Middle frontal gyrus (tissue), 1 donor: Measurements from ENCODE around the gene DNAI1.

Experiments
- DNase-seq: peaks from one replicate; pipeline ENCODE4 v3.0.0-alpha.2; 2015; ENCODE audit warnings: low spot score; ENCODE audit errors: extremely low spot score

Gene DNAI1

DNA sequence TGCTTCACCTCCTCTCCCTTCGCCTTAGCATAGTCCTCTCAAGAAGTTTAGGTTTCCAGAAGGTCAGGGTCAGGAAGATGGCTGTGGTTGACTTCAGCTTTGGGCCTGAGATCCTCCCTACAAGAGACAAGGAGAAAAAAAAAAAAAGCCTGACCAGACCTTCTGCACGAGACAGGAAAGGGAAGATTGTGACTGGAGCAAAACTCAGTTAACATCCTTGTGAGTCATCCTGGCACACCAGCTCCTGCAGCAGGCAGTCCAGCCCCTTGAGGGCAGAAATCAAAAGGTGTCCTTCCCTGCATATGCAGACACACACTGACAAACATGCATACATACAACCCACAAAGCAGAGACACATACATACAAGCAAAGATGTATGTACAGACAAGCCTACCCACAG lies 82.2 kb downstream of the DNAI1 start:
- DNase-seq: no peak

DNA sequence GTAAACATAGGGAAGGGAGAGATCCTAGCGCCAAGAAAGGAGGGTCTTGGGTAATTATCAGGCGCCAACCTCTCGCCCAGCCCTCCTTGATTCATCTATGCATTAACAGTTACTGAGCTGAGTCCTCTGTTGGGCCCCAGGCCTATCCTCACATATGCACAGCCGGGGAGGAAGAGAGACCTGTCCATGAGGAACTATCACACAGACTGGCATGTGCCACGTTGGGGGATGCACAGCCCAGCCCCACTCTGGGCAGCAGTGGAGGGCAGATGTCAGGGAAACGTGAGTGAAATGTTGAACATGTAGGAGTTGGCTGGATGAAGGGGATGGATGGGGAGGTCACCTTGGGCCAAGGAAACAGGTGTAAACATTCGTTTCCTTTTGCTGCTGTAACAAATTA lies 82.9 kb downstream of the DNAI1 start:
- DNase-seq: no peak

DNA sequence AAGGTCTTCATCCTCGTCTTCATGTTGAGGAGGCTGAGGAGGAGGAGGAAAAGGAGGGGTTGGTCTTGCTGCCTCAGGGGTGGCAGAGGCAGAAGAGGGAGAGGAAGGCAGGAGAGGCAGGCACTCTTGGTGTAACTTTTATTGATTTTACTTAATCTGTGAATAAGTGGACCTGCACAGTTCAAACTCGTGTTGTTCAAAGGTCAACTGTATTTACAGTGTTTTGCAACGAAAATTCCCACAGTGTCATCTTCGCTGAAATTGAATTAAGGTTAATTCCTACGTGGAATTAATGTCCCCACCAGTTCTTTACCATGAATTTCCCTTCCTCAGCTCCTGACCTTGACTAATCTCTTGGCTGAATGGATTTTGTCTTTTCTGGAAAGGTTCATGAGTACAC lies 85.4 kb downstream of the DNAI1 start:
- DNase-seq: no peak

DNA sequence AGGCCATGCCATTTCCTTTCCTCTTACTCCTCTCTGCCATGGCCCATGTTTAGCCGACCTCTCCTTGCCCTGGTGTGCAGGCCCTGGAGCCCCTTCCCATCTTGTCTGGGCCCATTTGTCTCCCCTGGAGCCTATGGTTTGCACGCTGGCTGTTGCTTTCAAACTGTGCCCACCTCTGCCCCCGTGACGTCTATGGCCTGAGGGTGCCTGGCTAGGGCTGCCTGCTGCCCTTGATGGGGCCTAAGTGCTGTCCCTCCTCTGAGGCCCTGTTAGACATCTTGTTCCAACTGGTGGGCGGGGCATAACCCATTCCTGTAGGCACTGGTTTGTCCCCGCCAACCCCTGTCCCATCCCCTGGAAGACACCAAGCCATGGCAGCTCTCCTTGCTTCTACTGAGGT lies 86.9 kb downstream of the DNAI1 start:
- no peak for DNase-seq

DNA sequence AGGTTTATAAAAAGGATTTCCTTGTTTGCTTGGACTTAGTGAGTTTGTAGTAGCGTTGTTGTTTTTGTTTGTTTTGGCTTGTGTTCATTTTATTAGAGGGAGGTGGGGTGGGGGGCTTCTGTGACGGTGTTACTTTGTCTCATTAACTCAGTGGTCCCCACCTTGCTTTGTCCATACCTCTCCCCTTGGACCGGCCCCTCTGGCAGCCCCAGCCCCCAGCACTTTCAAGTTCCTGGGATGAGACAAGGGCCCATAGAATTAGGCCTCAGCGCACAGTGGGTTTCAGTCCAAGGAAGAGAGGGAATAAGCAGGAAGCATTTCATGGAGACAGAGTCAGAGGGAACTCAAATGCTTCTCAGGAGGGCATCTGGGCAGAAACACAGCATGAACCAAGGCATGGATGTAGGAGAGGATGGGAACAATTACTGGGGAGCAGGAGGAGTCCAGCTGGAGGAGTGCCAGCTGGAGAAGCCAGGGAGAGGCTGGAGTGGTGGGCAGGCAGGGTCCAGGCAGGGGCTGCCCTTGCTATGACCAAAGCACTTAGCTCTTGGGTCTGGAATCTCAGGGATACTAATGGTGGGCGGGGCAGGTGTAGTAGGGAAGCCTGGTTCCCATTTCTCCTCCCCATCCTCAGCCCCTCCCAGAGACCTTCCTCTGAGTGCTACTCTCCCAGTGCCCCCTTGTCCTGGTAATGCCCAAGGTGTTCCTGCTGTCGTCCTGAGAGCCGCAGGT lies 87.7 kb downstream of the DNAI1 start:
- no peak for DNase-seq

DNA sequence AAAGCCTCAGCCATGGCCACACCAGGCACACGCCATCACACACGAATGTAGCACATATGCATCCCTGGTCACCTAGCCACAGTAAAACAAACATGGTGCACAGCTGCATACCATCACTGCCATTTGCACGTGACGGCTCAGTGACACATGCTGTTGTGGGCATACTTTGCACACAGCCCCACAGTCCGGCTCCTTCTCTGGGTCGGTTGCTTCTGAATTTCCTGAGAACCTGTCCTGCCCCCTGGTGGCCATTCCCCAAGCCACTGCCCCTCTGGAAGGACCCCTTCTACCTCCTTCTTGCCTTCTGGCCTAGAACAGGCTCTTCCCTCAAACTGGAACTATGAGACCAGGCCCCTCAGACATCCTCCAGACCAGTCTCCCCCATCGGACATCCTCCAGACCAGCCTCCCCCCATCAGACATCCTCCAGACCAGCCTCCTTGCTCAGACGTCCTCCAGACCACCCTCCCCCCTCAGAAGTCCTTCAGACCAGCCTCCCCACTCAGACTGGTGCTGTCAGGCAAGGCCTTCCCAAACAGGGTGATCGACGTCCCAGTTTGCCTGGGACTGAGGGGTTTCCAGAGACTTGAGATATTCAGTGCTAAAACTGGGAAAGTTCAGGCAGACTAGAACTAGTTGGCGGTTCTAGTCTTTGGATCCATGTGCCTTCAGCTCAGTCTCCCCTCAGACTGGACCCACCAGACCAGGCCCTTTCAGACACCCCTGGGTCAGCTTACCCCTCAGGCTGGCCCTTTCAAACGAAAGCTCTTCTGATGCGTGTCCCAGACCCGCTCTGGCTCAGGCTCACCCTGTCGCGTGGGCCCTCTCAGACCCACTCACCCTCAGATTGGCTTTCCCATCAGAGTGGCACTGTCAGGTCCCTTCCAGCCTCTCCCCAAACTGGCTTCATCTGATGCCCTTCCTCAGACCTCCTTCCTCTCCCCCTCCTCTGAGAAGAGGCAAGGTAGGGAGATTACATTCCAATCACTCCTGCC lies 88.5 kb downstream of the DNAI1 start:
- peak; percentile 12 for DNase-seq

DNA sequence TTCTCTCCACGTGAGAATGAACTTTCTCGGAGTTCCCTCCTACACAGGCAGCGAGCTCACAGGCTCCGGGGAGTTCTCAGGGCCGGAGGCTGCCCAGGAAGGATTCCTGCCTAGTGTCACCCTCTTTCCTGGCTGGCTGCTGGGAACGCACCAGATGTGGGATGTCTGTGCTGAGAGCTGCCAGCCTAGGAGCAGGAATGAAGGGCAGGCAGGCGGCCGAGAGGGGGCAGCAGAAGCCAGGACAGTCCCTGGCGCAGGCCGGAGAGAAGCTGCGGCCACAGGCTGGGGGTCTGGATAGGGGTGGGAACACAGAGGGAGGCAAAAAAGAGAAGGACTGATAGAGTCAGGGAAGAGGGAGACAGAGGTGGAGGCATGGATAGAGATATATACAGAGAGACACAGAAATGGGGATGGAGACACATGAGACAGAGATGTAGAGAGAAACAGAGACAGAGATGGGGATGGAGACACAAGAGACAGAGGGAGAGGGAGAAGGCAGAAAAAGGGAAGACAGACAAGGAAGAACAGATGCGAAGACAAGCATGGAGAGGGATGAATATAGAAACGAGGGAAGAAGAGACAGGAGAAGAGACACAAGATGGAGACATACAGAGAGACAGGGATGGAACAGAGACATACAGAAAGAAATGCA lies 89.5 kb downstream of the DNAI1 start:
- peak; percentile 49 for DNase-seq

DNA sequence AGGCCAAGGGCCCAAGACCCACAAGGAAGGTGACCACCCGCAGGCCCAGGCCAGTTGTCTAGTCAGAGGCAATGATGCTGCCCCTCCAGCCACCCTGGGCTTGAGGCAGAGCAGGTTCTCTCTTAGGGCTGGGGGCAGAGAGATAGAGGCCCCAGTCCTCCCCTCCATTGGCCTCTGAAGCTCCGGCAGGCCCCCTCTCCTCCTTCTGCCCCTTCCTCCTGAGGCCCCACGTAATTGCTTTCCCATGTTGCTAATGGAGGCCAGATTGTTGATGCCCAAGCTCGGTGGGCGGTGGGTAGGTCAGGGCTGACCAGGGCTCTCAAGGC lies 90.8 kb downstream of the DNAI1 start:
- DNase-seq: no peak

DNA sequence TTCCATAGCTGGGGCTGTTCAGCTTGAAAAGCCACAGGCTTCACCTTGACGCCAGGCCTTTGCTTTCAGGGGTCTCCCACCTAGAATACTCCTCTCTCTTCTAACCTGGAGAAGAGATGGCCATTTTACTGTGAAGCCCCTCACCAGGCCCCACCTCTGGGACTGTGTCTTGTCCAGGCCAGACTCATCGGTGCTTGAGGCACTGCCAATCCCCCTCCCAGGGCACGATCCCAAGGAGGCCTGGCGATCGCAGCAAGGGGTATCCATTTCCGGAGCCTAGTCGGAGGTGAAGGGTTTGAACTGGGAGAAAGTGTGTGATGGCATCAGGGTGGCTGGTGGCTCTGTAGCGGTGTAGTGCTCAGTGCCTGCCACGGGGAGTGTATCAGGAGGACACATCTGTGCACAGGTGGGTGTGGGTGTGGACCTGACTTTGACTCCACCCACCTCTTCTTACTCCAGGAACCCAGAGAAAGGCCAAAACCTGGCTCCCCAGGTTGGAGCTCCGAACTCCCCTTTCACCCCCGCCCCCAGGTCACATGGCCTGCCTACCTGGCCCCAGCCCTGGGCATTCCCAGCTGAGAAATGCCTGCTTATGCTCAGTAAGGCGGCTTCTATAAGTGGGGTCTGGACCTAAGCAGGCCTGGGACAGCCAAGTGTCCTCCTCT lies 91.5 kb downstream of the DNAI1 start:
- no peak for DNase-seq

DNA sequence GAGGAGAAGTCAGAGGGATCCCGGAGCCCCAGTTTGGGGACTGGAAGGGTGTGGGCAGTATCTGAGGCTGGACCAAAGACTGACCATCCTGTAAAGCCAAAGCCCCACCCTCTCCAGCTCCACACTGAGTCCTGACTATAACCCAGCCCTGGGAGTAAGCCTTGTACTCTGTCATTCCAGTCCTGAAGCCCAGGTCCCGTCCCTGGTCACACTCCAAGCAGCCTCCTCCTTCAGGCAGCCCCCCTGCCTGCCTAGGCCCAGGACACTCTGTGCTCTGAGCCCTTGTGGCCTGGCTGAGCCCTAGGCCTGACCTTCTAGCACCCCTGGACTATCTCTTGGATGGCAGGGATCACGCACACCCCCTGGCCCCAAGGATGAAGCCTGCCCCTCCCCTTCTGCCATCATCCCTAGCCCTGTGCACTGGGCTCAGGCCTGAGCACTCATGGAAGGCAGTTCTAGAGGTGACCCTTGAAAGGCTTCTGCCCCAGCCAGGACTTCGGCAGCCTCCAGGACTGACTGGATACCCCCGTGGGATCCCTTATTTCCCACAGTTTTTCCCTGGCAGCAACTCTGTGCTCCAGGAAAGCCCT lies 92.2 kb downstream of the DNAI1 start:
- no peak for DNase-seq

DNA sequence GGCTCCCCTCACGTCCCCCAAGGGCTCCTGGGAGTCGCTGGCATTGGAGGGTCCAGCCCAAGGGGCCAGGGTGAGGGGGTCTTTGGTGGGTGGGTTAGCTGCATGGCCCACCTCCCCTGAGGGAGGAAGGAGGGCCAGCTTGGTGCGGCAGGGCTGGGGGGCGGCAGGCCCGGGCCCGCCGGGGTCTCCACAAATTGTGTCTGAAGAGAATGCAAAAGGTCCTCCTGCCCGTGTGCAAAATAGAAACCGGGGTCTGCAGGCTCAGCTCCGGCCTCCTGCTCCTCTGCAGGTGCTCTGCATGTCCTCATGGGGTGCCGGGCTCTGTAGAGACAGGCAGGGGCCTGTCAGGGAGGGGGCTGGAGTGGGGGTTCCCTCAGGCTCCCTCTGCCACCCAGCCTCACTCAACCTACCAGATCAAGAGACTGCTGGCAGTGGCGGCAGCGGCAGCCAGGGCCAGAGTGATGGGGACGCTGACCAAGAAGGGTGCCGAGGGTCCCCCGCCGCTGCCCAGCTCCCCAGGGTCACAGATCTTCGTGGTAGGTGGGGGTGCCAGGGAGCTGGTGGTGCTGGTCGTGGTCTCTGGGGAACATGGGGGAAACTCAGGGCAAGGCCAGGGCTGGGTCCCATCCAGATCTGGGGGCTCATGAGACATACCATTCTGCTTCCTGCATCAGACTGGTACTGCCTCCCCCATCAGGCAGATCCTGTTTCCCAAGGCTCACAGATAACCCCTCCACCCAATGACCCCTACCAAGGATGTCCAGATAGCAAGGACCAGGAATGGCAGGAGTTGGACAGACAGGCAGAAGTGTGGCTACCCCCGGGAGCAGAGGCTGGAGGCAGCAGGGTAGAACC lies 93.4 kb downstream of the DNAI1 start:
- DNase-seq: no peak

DNA sequence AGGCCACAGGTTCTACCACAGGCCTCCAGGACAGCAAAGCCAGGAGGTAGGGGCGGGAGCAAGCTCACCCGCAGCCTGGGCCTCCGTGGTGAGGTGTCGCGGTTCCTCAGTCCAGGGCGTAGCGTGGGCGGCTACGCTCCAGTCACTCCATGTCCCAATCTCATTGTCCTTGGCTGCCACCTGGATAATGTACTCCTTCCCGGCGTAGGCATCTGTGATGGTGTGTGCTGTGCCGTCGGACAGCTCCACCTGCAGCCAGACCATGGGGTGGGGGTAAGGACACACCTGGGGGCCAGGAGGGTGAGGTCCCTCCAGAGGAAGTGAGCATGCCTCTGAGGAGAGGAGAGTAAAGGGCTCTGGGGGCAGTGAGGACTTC lies 94.0 kb downstream of the DNAI1 start:
- DNase-seq: no peak

DNA sequence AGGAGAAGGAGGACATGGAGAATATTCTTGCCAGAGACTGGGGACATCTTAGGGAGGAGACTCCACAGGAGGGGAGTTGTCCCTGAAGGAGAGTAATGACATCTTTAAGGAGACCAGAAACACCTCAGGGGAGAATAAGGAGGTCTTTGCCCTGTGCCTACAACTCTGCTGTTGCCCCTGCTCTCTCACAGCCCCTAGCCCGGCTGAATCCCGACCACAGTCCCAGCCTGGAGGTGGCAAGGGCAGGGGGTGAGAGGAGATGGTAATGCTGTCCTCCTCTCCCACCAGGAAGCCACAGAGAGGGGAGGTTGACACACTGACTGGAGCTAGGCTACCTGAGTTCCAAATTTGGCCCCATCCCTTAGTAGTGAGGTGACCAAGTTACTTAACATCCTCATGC lies 94.4 kb downstream of the DNAI1 start:
- DNase-seq: no peak

DNA sequence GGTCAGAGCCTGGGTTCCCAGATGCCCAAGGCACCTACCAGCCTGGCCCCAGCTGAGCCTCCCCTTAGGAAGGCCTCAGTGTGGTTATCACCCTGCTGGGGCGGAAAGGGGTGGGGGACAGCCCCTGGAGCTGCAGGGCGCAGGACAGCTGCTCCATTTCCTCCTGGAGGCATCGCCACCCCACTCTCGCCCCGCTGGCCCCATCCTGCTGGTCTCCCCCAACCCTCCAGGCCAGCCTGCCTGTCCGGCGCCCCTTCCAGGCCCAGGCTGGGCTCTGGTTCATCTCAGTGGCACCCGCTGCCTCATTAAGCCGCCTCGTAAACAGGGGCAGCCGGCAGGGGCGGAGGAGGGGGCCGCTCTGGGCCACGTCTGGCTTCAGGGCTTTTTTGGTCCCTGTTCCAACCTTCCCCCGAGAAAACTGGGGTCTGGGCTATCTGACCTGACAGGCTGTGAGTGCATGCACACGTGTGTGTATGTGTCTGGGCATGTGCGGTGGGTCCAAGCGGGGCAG lies 95.0 kb downstream of the DNAI1 start:
- no peak for DNase-seq

DNA sequence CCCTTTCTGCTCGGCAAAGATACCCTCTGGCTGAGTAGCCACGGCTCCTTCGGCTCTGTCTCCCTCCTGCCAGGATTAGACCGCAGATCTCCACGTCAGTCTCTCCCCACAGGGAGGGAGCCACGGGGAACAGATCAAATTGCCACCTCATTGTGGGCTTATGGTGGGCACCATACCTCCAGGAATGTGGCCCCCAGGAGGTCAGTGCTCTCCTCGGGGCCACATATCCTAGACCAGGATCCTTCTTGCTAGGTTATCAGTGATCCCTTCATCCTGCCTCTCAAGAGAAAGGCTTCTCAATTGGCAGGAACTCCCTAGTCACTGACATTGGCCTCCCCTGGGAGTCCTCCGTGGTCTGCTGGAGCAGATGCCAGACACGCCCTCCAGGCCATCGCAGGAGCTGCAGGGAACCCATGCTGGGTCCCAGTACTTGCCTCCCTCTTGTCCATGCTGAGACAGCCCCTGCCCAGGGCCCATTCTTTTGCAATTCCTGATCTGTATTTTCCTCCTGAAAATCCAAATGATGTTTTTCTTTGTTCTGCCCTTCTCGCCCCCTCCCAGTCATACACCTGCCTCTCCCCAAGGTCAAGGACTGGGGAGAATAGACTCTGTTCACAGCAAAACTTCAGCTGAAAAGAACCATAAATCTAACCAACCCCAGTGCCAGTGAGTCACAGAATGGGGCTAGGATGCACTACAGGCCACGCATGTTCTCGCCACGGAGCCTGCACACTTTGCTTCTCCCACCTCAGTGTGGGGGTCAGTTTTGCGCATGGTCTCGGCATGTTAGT lies 95.8 kb downstream of the DNAI1 start:
- DNase-seq: no peak

DNA sequence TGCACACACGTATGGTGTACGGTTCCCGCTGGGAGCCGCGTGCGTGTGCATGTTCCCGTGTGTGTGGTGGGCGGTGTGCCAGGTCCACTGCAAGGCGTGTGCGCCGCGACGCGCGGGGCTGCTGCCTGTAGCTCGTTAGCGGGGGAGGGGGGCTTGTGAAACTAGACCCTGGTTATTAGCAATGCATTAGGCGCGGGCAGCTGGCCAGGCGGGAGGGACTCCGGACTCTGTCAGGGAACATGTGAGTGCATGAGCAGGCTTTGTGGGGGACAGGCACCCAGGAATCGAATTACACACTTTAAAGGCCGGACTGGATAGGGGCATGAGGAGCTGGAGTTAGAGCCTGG lies 96.4 kb downstream of the DNAI1 start:
- DNase-seq: no peak

DNA sequence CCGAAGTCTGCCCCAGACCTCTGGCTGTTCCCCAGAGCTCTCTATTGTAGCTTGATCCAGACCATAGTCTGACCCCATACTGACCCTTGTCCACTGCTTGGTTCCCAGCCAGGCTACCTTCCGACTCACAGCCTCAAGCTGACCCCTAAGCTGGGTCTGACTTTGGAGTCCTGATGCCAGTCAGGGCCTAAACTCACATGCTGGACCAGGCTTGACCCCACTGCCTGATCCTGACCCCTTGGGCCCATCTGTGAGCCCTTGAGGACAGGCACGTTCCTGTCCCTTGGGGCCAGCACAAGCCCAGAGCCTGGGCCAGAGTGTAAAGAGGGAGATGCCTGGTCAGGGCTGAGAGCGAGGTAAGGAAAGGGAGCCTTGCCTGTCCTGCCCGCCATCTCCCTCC lies 96.9 kb downstream of the DNAI1 start:
- no peak for DNase-seq

DNA sequence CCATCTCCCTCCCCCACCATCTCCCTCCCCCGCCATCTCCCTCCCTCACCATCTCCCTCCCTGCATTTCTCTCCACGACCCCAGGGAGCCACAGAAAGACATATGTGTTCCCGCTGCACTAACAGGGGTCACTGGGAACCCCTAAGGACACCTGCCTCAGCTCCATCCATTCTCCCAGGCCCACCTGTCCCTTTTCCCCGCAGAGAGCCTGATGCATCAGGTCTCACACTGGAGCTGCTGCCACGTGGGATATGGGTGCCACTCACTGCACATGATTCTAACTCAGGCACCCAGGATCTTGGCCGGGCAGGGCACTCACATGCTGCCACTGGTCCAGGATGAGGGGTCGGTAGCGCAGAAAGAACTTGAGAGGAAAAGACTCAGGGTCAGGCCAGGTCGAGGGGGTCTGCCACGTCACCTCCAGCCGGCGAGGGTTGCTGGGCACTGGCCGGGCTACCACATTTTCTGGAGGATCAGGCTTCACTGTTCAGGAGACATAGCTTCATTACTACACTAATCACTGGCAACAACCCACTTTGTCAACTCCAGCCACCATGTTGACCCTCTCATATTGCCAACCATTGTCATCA lies 97.4 kb downstream of the DNAI1 start:
- no peak for DNase-seq

DNA sequence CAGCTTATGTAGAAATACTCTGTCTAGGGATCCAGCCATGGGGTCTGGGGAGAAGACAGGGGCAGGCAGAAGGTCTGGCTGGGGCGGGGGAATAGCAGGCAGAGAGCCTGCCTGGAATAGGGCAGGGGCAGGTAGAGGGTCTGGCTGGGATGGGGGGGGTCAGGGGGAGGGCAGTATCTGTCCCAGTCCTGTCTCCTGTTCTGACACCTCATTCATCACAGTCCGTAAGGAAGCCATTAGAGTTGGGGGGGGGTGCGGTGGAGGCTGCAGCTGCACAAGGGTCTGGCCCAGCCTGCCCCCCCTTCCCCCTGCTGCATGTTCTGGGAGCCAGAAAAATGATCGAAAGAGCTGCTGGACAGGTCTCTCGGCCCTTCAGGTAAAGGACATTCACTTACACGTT lies 98.3 kb downstream of the DNAI1 start:
- DNase-seq: no peak
